GM12878 (cell line): ENCODE results near the gene SP1. TPM values are rescaled to one million over a fixed set of nuclear protein-coding genes. Genes with fewer than 3 reads are reported as not detected.

Source experiments
- ATAC-seq: fragments of 200-7000 bp; cut with Tn5 transposase; 3 replicates; pipeline ENCODE4 v1.9.1; 2020; ENCODE audit warnings: mild to moderate bottlenecking, moderate library complexity
- BruUV-seq: library from RNA; stranded (reverse); fragments of 400-500 nt; replicated peaks from 2 replicates; lab custom pipeline; 2021; lab: Mats Ljungman, UMichigan
- CTCF ChIA-PET: fragments of 300-600 bp; sonication (Branson Sonifier 250); formaldehyde crosslinking; extraction: SDS; loops from one replicate; lab custom pipeline; 2021; ENCODE audit warnings: inconsistent platforms; lab: Yijun Ruan, JAX
- POLR2A ChIA-PET: fragments of 350-600 bp; formaldehyde crosslinking; extraction: SDS; loops from one replicate; lab custom pipeline; 2021; ENCODE audit warnings: inconsistent platforms; lab: Charles Lee
- RAD21 ChIA-PET: fragments of 300-600 bp; sonication (Branson Sonifier 250); formaldehyde crosslinking; loops from one replicate; lab custom pipeline; 2023; ENCODE audit warnings: antibody characterized with exemption; ENCODE audit not compliant: unreplicated experiment; lab: Charles Lee
- SMC1A ChIA-PET: fragments of 300-600 bp; sonication (Branson Sonifier 250); formaldehyde crosslinking; loops from one replicate; lab custom pipeline; 2023; ENCODE audit not compliant: unreplicated experiment, uncharacterized antibody; lab: Charles Lee
- DNase-seq: peaks from one replicate; pipeline ENCODE4 v3.0.0-alpha.2; 2011; ENCODE audit warnings: low read depth, low spot score
- FAIRE-seq: peaks from 3 replicates; lab custom pipeline; 2011; peaks lifted over from hg19 to GRCh38; lab: Jason Lieb, UNC
- H2AFZ ChIP-seq: 2 replicates; pipeline ENCODE4 v1.6.0; 2011; ENCODE audit warnings: low read depth, low read length, control low read depth; ENCODE audit not compliant: control insufficient read depth
- H3K27ac ChIP-seq: 2 replicates; pipeline ENCODE4 v1.5.1; 2011; ENCODE audit warnings: control low read depth; ENCODE audit not compliant: control insufficient read depth, insufficient read depth
- H3K27me3 ChIP-seq, 2 experiments: replicated peaks in 1 of 2; 2 replicates each; pipeline versions ENCODE4 v1.6.0 to v1.6.1; 2011; ENCODE audit warnings: low read length in 1 of 2; ENCODE audit not compliant: control insufficient read depth in 2 of 2, insufficient read depth in 2 of 2
- H3K36me3 ChIP-seq, 2 experiments: 2 replicates each; pipeline ENCODE4 v1.5.1; 2011; ENCODE audit warnings: low read length in 1 of 2; ENCODE audit not compliant: control insufficient read depth in 2 of 2, insufficient read depth in 2 of 2
- H3K4me1 ChIP-seq: 2 replicates; pipeline ENCODE4 v1.6.1; 2011; ENCODE audit warnings: mild to moderate bottlenecking, low read length, moderate library complexity, mixed read lengths; ENCODE audit not compliant: control insufficient read depth, insufficient read depth
- H3K4me2 ChIP-seq: 2 replicates; pipeline ENCODE4 v1.6.0; 2011; ENCODE audit warnings: control low read depth; ENCODE audit not compliant: control insufficient read depth, insufficient read depth
- H3K4me3 ChIP-seq: fragments of 200-600 bp; sonication (generic); 2 replicates; pipeline ENCODE4 v1.5.1; 2016
- H3K79me2 ChIP-seq: 2 replicates; pipeline ENCODE4 v1.6.0; 2011; ENCODE audit warnings: low read length; ENCODE audit not compliant: control insufficient read depth, insufficient read depth
- H3K9ac ChIP-seq: 2 replicates; pipeline ENCODE4 v1.8.0; 2011; ENCODE audit warnings: low read length, control low read depth, mixed read lengths; ENCODE audit not compliant: control insufficient read depth, insufficient read depth
- H3K9me3 ChIP-seq: replicated peaks from 3 replicates; pipeline ENCODE4 v1.5.1; 2011; ENCODE audit warnings: mild to moderate bottlenecking, low read length; ENCODE audit not compliant: control insufficient read depth, insufficient read depth
- H4K20me1 ChIP-seq: 2 replicates; pipeline ENCODE4 v1.6.0; 2011; ENCODE audit not compliant: control insufficient read depth, insufficient read depth
- ATF3 ChIP-seq: IDR thresholded peaks from 2 replicates; pipeline ENCODE4 v1.6.1; 2011; ENCODE audit warnings: low read depth, mild to moderate bottlenecking, low read length, moderate library complexity, borderline replicate concordance; ENCODE audit errors: extremely low read depth
- BHLHE40 ChIP-seq, 2 experiments: fragments of 450-650 bp in 1 of 2; IDR thresholded peaks; 2 replicates each; pipeline ENCODE4 v1.6.1; 2011 to 2017; ENCODE audit warnings: low read depth in 2 of 2, borderline replicate concordance in 1 of 2, improper control_type of control experiment in 1 of 2, low read length in 1 of 2, mild to moderate bottlenecking in 1 of 2
- CUX1 ChIP-seq: IDR thresholded peaks from 2 replicates; pipeline ENCODE4 v1.6.1; 2012; ENCODE audit warnings: improper control_type of control experiment, low read depth, low read length; ENCODE audit not compliant: insufficient replicate concordance
- HDGF ChIP-seq: fragments of 450-650 bp; IDR thresholded peaks from 2 replicates; pipeline ENCODE4 v1.6.1; 2016; ENCODE audit warnings: antibody characterized with exemption
- IRF3 ChIP-seq: fragments of 450-650 bp; IDR thresholded peaks from 2 replicates; pipeline ENCODE4 v1.6.1; 2014; ENCODE audit warnings: mild to moderate bottlenecking
- PBX3 ChIP-seq: IDR thresholded peaks from 2 replicates; pipeline ENCODE4 v1.6.1; 2011; ENCODE audit warnings: mild to moderate bottlenecking, low read depth, low read length, moderate library complexity; ENCODE audit not compliant: insufficient replicate concordance
- RFX5 ChIP-seq: IDR thresholded peaks from 2 replicates; pipeline ENCODE4 v1.6.1; 2011; ENCODE audit warnings: low read depth, low read length, improper control_type of control experiment
- SP1 ChIP-seq: IDR thresholded peaks from one replicate; pipeline ENCODE4 v1.6.1; 2011; ENCODE audit warnings: low read depth, low read length
- ZNF384 ChIP-seq: IDR thresholded peaks from 2 replicates; pipeline ENCODE4 v1.6.1; 2012; ENCODE audit warnings: low read depth, mild to moderate bottlenecking, low read length, improper control_type of control experiment, borderline replicate concordance
- WGBS: methylation state at CpG from one replicate; pipeline ENCODE4 v1.1.6; 2016; ENCODE audit warnings: low lambda C conversion rate; ENCODE audit not compliant: insufficient replicate concordance, insufficient coverage; ENCODE audit errors: missing lambda C conversion rate; 5-methylcytosine and 5-hydroxymethylcytosine counted together
- in situ Hi-C: fragments of 300-500 bp; cut with MboI; formaldehyde crosslinking; loops from 9 replicates; pipeline ENCODE4 v1.14.3; 2018; ENCODE audit warnings: mixed read lengths
- intact Hi-C: fragments of 100-400 bp; cut with micrococcal nuclease; formaldehyde crosslinking; loops from one replicate; pipeline ENCODE4 v1.14.2; 2022; ENCODE audit not compliant: unreplicated experiment
- polyA plus RNA-seq, 11 experiments: library from polyadenylated mRNA; depleted of rRNA in 4 of 11; unstranded in 6 of 11; stranded (reverse) in 5 of 11; fragments of >200 nt; fragmentation: Nextera tagmentation in 4 of 11; fragmentation: Illumina TruSeq in 1 of 11; extraction: Ambion mirVana in 4 of 11; extraction: Trizol in 1 of 11; gene quantifications; 1 replicate in 1 of 11; 2 replicates in 10 of 11; pipeline versions ENCODE4 v1.2.1 to v1.2.3, GENCODE V29; 2011 to 2016; ENCODE audit warnings: inconsistent platforms in 2 of 11, missing spikeins in 2 of 11, low read depth in 1 of 11
- total RNA-seq, 4 experiments: library from RNA; depleted of rRNA in 3 of 4; stranded (reverse); fragments of >200 nt in 3 of 4; fragmentation: Illumina TruSeq in 1 of 4; extraction: Trizol in 1 of 4; gene quantifications; 2 replicates each; pipeline versions ENCODE4 v1.2.1 to v1.2.3, GENCODE V29; 2013 to 2021

Gene SP1
- total and polyA plus RNA-seq, 10 of the 15 experiments (the other 5 are each of a cell fraction or from before 2014, with no cell fraction given) = 3.3 to 52.0 (median 25.2) TPM

GRCh38 chr12:53378724-53379388 is 1.1 kb upstream of the SP1 start (continued):
- TF ChIP-seq RFX5 (no peak), ZNF384 (no peak), HDGF (no peak)

GRCh38 chr12:53379389-53380103 is 430 bp upstream of the SP1 start:
- Histone ChIP-seq H3K9ac (peak overlapping the region; percentile 91), H3K4me3 (peak overlapping the region; percentile 62), H3K4me2 (peak overlapping the region; percentile 84), H3K4me1 (peaks cover 25% of the 10 kb centered on the region), H3K9me3 (no peaks in the 10 kb centered on the region; the same call in 2 of the 3 replicates), H3K36me3 (peaks cover 11% of the 10 kb centered on the region in 2 experiments; a peak in 3 of 4 replicates), H3K79me2 (peaks cover 33% of the 10 kb centered on the region), H4K20me1 (peaks cover 4% of the 10 kb centered on the region; the same call in 1 of the 2 replicates), H3K27me3 (no peaks in the 10 kb centered on the region), H3K27ac (peak overlapping the region; percentile 89), H2AFZ (peak overlapping the region; percentile 54)
- under 1% methylated on average over 29 of the region's 29 CpGs for WGBS
- DNase-seq (peak; percentile 100), FAIRE-seq (peak; percentile 100), ATAC-seq (peak; percentile 84)
- in situ Hi-C loops (no loop called here), intact Hi-C loops (loop anchor here (1.0 to 5.0 kb wide), 3 partner anchors 43 to 122 kb away; partner anchors contain the start of genes AMHR2, PCBP2 and TARBP2)
- no TSS peak for BruUV-seq
- ChIA-PET RAD21 (interaction anchor here (0.6 to 6.4 kb wide), 21 partner anchors 9 to 325 kb away, joined by 3 to 91 read pairs (median 4); partner anchors contain the start of genes AAAS, ESPL1, PRR13 and TARBP2), POLR2A (interaction anchor here (0.6 to 2.7 kb wide), 24 partner anchors 12 to 1119 kb away, joined by 3 to 24 read pairs (median 5); partner anchors contain the start of genes AAAS, ATF7, ESPL1 and PRR13), CTCF (interaction anchor here (0.9 to 3.1 kb wide), 14 partner anchors 25 to 296 kb away, joined by 3 to 32 read pairs (median 4); partner anchors contain the start of genes AAAS, ATP5MC2, CSAD and ZNF740), SMC1A (interaction anchor here (0.7 to 6.9 kb wide), 16 partner anchors 9 to 171 kb away, joined by 3 to 124 read pairs (median 4); partner anchors contain the start of genes AAAS and TARBP2)
- peak; percentile 95 for TF ChIP-seq PBX3
- TF ChIP-seq IRF3 = peak; percentile 99
- peak; percentile 42; the same call in 1 of the 2 replicates for TF ChIP-seq RFX5
- no peak for TF ChIP-seq ATF3
- peak; percentile 97 for TF ChIP-seq SP1
- no peak for TF ChIP-seq CUX1
- peak; percentile 30 to 56; a peak in 1 of 4 replicates for TF ChIP-seq BHLHE40 (IDR thresholded peaks at IDR 0.05; ENCODE audit: borderline replicate concordance in 1 of 2, low read depth in 2 of 2, low read length in 1 of 2)
